GM12874 (cell line): ENCODE data around the gene GOLPH3L.

Experiments
- TF ChIP-seq, protein P1 (sequence below): IDR thresholded peaks from 2 replicates; pipeline ENCODE4 v1.5.1; 2011; ENCODE audit warnings: low read depth, mild to moderate bottlenecking, control low read depth, low read length, moderate library complexity; ENCODE audit not compliant: insufficient read depth

Gene GOLPH3L

DNA sequence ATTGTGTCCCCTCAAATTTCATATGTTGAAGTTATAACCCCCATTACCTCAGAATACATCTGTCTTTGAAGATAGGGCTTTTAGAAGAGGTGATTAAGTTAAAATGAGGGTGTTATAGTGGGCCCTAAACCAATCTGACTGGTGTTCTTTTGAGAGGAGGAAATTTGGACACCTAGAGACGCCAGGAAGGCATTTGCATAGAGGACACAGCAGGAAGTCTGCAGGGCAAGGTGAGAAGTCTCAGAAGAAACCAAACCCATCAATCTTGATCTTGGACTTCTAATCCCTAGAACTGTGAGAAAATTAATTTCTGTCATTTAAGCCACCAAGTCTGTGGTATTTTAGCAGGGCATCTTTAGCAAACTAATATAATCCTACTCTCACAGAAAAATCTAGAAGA is 13.0 kb downstream of the GOLPH3L start:
- TF ChIP-seq, protein P1, sequence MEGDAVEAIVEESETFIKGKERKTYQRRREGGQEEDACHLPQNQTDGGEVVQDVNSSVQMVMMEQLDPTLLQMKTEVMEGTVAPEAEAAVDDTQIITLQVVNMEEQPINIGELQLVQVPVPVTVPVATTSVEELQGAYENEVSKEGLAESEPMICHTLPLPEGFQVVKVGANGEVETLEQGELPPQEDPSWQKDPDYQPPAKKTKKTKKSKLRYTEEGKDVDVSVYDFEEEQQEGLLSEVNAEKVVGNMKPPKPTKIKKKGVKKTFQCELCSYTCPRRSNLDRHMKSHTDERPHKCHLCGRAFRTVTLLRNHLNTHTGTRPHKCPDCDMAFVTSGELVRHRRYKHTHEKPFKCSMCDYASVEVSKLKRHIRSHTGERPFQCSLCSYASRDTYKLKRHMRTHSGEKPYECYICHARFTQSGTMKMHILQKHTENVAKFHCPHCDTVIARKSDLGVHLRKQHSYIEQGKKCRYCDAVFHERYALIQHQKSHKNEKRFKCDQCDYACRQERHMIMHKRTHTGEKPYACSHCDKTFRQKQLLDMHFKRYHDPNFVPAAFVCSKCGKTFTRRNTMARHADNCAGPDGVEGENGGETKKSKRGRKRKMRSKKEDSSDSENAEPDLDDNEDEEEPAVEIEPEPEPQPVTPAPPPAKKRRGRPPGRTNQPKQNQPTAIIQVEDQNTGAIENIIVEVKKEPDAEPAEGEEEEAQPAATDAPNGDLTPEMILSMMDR: no peak

DNA sequence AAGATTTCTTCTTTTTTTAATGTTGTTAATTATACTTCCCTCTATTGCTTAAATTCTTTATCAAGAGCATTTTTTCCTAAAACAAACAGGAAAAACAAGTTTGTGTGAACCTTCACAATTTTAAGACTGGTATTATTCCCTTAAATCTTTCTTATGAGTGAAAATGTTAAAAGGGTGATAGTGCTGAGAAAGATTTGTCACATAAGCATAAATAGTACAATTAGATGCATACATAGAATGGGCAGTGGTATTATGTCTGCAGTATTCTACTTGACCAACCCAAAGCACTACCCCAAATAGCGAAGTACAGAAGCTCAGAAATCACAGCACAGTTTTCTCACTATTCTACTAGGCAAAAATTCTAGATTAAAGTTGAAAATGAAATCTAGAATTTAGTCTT is 18.0 kb downstream of the GOLPH3L start:
- TF ChIP-seq, protein P1: no peak

DNA sequence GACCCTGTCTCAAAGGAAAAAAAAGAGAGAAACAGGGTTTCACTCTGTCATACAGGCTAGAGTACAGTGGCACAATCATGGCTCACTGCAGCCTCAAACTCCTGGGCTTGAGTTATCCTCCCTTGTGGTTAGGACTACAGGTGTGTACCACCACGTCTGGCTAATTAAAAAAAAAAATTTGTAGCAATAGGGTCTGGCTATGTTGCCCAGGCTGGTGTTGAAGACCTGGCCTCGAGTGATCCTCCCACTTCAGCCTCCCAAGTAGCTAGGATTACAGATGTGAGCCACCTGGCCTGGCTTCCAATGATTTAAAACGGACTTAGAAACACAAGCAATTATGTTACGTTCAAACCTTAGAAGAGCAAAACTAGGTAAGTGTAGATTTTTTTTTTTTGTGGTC is 22.1 kb downstream of the GOLPH3L start:
- TF ChIP-seq, protein P1: no peak

DNA sequence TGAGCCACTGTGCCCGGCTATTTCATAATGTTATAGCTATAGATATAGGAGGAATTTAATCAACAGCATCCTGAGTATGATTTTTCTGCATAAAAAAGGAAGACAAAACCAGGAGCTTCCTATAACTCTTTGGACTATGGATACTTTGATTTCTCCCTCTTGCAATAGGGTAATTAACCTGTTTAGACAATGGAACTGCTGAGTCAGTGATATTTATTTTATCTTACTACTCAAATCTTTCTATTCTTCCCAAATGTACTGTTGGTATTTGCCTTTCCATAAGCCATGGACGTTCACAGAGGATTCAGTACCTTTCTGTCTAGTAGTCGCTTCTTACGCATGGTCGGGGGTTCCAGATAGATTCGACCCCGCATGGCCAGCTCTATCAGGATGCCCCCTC is 33.6 kb downstream of the GOLPH3L start:
- TF ChIP-seq, protein P1: no peak

DNA sequence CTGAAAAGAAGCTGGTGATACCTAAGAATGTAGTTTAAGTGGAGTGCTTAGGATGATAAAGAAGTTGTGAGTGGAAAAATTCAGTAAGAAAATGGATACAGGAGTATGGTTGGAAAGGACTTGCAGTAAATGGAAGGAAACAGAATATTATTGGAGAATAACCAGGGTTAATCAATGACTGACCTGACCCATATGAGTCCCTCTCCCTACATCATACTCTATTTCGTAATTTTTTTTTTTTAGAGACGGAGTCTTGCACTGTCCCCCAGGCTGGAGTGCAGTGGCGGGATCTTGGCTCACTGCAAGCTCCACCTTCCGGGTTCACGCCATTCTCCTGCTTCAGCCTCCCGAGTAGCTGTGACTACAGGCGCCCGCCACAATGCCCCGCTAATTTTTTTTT is 34.1 kb downstream of the GOLPH3L start:
- TF ChIP-seq, protein P1: no peak

DNA sequence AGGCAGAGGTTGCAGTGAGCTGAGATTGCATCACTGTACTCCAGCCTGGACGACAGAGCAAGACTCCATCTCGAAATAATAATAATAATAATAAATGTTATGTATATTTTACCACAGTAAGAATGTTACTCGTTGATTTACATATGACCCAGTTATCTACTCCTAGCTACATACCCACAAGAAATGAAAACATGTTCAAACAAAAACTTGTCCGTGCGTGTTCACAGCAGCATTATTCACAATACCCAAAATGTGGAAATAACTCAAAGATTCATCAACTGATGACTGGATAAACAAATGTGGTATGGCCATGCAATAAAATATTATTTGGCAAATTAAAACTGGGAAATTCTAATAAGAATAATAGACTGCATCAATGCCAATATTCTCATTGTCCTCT is 35.8 kb downstream of the GOLPH3L start:
- TF ChIP-seq, protein P1: no peak

DNA sequence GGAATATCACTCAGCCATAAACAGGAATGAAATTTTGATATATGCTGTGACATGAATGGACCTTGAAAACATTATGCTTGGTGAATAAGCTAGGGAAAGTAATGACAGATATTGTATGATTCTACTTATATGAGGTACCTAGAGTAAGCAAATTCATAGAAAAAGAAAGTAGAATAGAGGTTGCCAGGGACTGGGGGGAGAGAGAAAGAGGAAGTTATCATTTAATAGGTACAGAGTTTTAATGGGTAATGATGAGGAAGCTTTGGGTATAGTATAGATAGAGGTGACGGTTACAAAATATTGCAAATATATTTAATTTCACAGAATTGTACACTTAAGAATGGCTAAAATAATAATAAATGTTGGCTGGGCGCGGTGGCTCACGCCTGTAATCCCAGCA is 36.4 kb downstream of the GOLPH3L start:
- TF ChIP-seq, protein P1: no peak

DNA sequence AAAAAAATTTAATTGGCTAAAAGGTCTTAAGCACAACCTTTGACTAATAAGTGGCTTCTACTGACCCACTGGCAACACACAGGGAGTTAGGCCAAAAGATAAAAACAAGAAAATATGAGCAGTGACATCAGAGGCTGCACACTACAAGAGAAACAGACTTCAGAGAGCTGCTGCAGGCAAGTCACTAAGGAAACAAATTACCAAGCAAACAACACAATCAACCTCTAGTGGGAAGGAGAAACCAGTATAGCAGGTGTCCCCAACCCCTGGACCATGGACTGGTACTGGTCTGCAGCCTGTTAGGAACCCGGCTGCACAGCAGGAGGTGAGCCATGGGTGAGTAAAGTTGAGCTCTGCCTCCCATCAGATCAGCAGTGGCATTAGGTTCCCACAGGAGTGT is 46.8 kb downstream of the GOLPH3L start:
- TF ChIP-seq, protein P1: no peak
